Suppressor macrophage treated with lipopolysaccharide for 4 hours (primary cell): ENCODE data around the gene ARHGAP42.

Source experiments
- DNase-seq: peaks from one replicate; pipeline ENCODE4 v3.0.0-alpha.2; 2020

The ARHGAP42 gene

GRCh38 chr11:100841711-100842407 is 154.8 kb downstream of the ARHGAP42 start:
- DNase-seq: no peak

GRCh38 chr11:100847696-100848216 is 160.7 kb downstream of the ARHGAP42 start:
- DNase-seq: no peak

GRCh38 chr11:100849009-100849900 is 162.2 kb downstream of the ARHGAP42 start:
- DNase-seq: no peak

- no peak for DNase-seq
These were observed 162.8 kb downstream of the ARHGAP42 start for GRCh38 chr11:100849901-100850235.

- DNase-seq: no peak
These were observed 164.1 kb downstream of the ARHGAP42 start for GRCh38 chr11:100851147-100851546.

GRCh38 chr11:100851584-100852152 is 164.6 kb downstream of the ARHGAP42 start:
- DNase-seq: no peak

GRCh38 chr11:100855466-100856067 is 168.5 kb downstream of the ARHGAP42 start:
- DNase-seq: peak; percentile 45

GRCh38 chr11:100857236-100858005 is 170.3 kb downstream of the ARHGAP42 start:
- no peak for DNase-seq

- no peak for DNase-seq
These were observed 173.4 kb downstream of the ARHGAP42 start for GRCh38 chr11:100860318-100861155.

- DNase-seq: no peak
These were observed 174.1 kb downstream of the ARHGAP42 start for GRCh38 chr11:100861212-100861611.

- no peak for DNase-seq
These were observed 176.0 kb downstream of the ARHGAP42 start for GRCh38 chr11:100863080-100863581.

- no peak for DNase-seq
These were observed 178.5 kb downstream of the ARHGAP42 start for GRCh38 chr11:100865443-100866065.

- DNase-seq: no peak
These were observed 179.4 kb downstream of the ARHGAP42 start for GRCh38 chr11:100866453-100866852.

- DNase-seq: no peak
These were observed 180.5 kb downstream of the ARHGAP42 start for GRCh38 chr11:100867606-100868005.

GRCh38 chr11:100869328-100869727 is 182.2 kb downstream of the ARHGAP42 start:
- no peak for DNase-seq

GRCh38 chr11:100870138-100870537 is 183.1 kb downstream of the ARHGAP42 start:
- no peak for DNase-seq

GRCh38 chr11:100872951-100873740 is 186.1 kb downstream of the ARHGAP42 start:
- DNase-seq: no peak

GRCh38 chr11:100874203-100874602 is 187.1 kb downstream of the ARHGAP42 start:
- DNase-seq: no peak

- DNase-seq: no peak
These were observed 188.4 kb downstream of the ARHGAP42 start for GRCh38 chr11:100875521-100875869.
